HG02571 (cell line): Measurements from ENCODE around the gene TMEM191C.
"Not testable (repeated sequence)": the region's sequence is repeated elsewhere in the genome, so short reads cannot be mapped to it uniquely, and the experiment has no call there.

Experiments used
- ATAC-seq: cut with Tn5 transposase; IDR thresholded peaks from one replicate; pipeline ENCODE4 v1.9.1; 2021; ENCODE audit warnings: mild to moderate bottlenecking, moderate library complexity; ENCODE audit not compliant: unreplicated experiment

TMEM191C gene

GRCh38 chr22:21445437-21446127 is 21.6 kb upstream of the TMEM191C start:
- no peak for ATAC-seq

GRCh38 chr22:21446128-21446826 is 20.9 kb upstream of the TMEM191C start:
- no peak for ATAC-seq

GRCh38 chr22:21446827-21447690 is 20.1 kb upstream of the TMEM191C start:
- ATAC-seq, result no peak

- ATAC-seq, result no peak
Observed at GRCh38 chr22:21447694-21448402, 19.3 kb upstream of the TMEM191C start.

- ATAC-seq, result no peak
Observed at GRCh38 chr22:21448627-21449416, 18.4 kb upstream of the TMEM191C start.

GRCh38 chr22:21449531-21450319 is 17.5 kb upstream of the TMEM191C start:
- ATAC-seq, result no peak

GRCh38 chr22:21450320-21450831 is 16.8 kb upstream of the TMEM191C start:
- ATAC-seq, result no peak

- no peak for ATAC-seq
Observed at GRCh38 chr22:21450858-21451353, 16.3 kb upstream of the TMEM191C start.

- no peak for ATAC-seq
Observed at GRCh38 chr22:21451545-21452520, 15.4 kb upstream of the TMEM191C start.

GRCh38 chr22:21452666-21453065 is 14.5 kb upstream of the TMEM191C start:
- not testable (repeated sequence) for ATAC-seq

GRCh38 chr22:21454998-21455333 is 12.2 kb upstream of the TMEM191C start:
- ATAC-seq, result not testable (repeated sequence)

GRCh38 chr22:21455334-21456089 is 11.7 kb upstream of the TMEM191C start:
- ATAC-seq, result no peak

GRCh38 chr22:21457023-21457787 is 10.0 kb upstream of the TMEM191C start:
- no peak for ATAC-seq

GRCh38 chr22:21462672-21463071 is 4.5 kb upstream of the TMEM191C start:
- ATAC-seq, result not testable (repeated sequence)

- peak; percentile 76 for ATAC-seq
Observed at GRCh38 chr22:21468194-21469096, 1.3 kb downstream of the TMEM191C start.
